ENCODE data around the gene CCM2L.

Gene CCM2L

GRCh38 chr20:32075534-32075933 lies 65.3 kb downstream of the CCM2L start:
- no peak overlapping the region for H3K27ac ChIP-seq
- no peak overlapping the region for H3K4me3 ChIP-seq

GRCh38 chr20:32077190-32077589 lies 67.0 kb downstream of the CCM2L start:
- Histone ChIP-seq H3K27ac (no peak overlapping the region), H3K4me3 (no peak overlapping the region)

GRCh38 chr20:32078322-32078721 lies 68.1 kb downstream of the CCM2L start:
- H3K27ac ChIP-seq = no peak overlapping the region
- no peak overlapping the region for H3K4me3 ChIP-seq

- no peak overlapping the region for H3K27ac ChIP-seq
- no peak overlapping the region for H3K4me3 ChIP-seq
These were observed 68.6 kb downstream of the CCM2L start for GRCh38 chr20:32078791-32079190.

- Histone ChIP-seq H3K4me3 (no peak overlapping the region), H3K27ac (no peak overlapping the region)
These were observed 69.4 kb downstream of the CCM2L start for GRCh38 chr20:32079655-32080109.

- no peak overlapping the region for H3K4me3 ChIP-seq
These were observed 70.5 kb downstream of the CCM2L start for GRCh38 chr20:32080783-32081182.

More at GRCh38 chr20:32080783-32081182, 70.5 kb downstream of the CCM2L start:
- no peak overlapping the region for H3K27ac ChIP-seq
